Lower leg skin (tissue), 3 donors: ENCODE data around the gene ZBTB12.

Experiments
- CTCF ChIP-seq, 3 donors: fragments of 450-650 bp; IDR thresholded peaks; one replicate each; pipeline ENCODE4 v1.5.1; 2016; ENCODE audit warnings: antibody characterized with exemption in 3 of 3, mild to moderate bottlenecking in 3 of 3, moderate library complexity in 2 of 3
- POLR2A ChIP-seq, 2 donors: fragments of 450-650 bp; IDR thresholded peaks; one replicate each; pipeline ENCODE4 v1.6.1; 2016 to 2017; ENCODE audit warnings: antibody characterized with exemption in 2 of 2, mild to moderate bottlenecking in 1 of 2, moderate library complexity in 1 of 2

GRCh38 chr6:31896493-31896855 lies 5.4 kb downstream of the ZBTB12 start:
- TF ChIP-seq CTCF (IDR thresholded peaks at IDR 0.05) = no peak
- no peak for TF ChIP-seq POLR2A (IDR thresholded peaks at IDR 0.05)
